Stimulated activated CD4-positive, alpha-beta T cell treated with anti-CD3 and anti-CD28 coated beads, Interleukin-4, amount 100 ng/mL, for 1 hour (primary cell): ENCODE results near the gene ALS2CL.
A peak's percentile ranks its signal among the peaks of the same experiment; 100 is the strongest.
"Not testable (repeated sequence)": the region's sequence is repeated elsewhere in the genome, so short reads cannot be mapped to it uniquely, and the experiment has no call there.

ENCODE experiments used
- DNase-seq: peaks from one replicate; pipeline ENCODE4 v3.0.0-alpha.2; 2020

The ALS2CL gene

DNA sequence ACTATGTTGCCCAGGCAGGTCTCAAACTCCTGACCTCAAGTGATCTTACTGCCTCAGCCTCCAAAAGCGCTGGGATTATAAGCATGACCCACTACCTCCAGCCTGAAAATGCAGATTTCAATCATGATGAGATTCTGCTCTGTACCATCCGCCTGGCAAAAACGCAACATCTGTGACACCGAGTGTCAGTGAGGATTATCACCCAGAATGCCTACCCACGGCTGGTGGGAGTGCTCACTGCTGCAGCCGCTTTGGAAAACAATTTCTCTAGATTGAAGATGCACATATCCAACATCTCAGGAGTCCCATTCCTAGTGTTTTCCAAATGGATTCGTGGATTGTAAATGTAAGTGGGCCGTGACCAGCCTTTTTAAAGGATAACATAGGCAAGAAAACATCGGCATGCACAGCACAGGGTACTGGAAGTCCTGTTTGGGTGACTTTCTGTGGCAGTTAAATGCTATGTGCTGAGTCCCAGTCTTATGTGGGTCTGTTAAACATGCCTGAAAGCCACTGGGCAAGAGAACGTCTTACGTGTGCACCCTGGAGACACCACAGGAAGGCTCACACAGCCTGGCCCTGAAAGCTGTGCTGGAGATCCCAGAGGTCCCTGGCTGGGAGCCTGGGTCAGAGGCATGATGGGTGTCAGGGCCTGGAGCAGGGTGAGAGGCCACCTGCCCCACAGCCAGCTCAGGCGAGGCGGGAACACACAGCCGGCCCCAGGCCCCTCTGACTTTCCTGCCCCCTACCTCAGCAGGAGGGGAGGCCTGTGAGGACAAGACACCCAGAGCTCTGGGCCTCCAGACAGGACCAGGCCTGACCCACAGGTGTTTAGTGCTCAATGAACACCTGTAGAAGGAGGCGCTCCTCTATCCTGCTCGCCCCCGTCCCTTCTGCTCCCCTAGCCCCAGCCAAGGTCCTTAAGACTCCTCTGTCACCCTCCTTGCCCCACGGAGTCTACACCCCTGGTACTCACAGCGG, 23.3 kb upstream of the ALS2CL start:
- DNase-seq: no peak

DNA sequence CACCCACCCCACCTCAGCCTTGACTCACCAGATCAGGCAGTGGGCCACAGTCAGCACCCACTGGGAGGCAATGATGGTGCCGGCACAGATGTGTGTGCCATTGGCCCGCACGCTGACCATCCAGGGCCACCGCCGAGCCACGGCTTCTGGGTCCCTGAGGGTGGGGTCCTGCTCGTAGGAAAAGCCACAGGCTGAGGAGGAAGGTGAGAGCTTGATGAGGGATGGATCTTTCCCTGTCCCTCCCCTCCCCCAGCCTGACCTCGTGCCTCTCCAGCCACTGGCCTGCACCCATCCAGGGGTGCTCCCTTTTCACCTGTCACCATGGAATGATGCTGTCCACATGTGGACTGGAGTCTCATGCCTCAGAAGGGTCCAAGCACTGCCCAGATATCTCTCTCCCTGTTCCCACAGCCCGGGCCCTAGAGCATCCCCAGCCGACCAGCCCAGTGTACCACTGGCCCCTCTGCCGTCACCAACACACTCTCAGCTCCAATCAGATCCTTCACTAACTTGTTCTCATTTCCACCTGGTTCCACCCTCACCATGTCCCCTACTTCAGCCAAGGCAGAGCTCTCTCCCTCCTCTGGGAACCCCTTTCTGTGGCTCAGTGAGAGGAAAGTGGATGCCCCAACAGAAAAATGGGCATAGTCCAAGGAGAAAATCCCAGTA, 22.2 kb upstream of the ALS2CL start:
- no peak for DNase-seq

DNA sequence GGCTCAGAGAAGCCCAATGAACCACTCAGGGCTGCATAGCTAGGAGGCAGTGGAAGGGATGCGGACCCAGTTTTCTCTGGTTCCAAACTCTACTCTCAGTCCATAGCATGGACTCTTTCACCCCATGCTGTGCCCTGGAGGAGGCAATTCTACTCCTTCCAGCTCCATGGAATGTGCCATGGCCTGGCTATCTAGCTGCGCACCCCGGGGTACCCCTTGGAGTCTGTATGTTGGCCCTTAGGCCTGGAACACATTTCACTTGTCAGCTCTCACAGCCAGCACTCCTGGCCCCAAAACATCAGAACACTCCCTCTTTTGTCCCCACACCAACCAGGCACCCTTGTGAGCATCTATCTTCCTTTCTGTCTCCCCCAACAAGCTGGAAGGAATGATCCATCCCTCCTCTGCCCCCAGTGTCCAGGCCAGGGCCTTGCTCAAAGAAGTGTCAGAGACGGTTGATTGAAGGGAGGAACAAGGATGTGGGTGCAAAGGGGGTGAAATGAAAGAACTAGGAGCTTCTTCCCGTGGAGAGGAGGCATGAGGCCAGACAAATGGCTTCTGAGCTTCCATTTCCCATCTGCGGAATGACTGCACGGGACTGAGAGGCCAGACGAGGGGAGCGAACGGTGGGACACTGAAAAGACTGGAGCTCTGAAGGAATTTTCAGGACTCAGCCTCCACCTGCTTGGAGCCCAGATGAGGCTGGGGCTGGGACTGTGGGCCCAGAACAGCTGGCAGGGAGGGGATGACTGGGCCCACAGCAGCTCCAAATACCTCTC, 21.4 kb upstream of the ALS2CL start:
- DNase-seq: no peak

DNA sequence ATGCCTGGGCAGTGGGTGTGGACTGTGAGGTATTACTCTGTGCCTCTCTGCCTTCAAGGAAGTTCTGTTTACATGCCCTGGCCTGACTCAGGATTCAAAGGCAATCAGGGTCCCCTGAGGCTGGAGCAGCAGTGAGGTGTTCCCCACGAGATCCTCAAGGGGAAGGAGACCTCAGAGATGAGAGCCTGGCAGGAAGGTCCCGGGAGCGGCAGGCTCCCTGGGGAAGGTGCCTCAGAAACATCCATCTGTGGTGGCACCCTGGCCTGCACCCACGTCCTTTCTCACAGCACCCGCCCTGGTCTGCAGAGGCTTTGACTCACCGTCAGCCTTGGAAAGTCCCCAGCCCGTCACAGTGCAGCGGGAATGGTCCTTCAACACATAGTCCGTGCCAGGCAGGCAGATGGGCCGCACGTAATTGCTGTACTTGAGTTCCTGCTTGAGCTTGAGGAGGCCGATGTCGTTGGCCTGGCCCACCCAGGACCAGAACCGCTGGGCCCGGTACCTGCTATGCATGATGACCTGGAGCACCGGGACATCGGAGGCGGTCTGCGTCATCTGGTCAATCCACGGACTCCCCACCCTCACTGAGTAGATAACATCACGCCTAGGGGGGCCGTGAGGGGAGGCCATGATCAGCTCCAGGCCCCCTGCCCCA, 20.5 kb upstream of the ALS2CL start:
- DNase-seq: no peak

DNA sequence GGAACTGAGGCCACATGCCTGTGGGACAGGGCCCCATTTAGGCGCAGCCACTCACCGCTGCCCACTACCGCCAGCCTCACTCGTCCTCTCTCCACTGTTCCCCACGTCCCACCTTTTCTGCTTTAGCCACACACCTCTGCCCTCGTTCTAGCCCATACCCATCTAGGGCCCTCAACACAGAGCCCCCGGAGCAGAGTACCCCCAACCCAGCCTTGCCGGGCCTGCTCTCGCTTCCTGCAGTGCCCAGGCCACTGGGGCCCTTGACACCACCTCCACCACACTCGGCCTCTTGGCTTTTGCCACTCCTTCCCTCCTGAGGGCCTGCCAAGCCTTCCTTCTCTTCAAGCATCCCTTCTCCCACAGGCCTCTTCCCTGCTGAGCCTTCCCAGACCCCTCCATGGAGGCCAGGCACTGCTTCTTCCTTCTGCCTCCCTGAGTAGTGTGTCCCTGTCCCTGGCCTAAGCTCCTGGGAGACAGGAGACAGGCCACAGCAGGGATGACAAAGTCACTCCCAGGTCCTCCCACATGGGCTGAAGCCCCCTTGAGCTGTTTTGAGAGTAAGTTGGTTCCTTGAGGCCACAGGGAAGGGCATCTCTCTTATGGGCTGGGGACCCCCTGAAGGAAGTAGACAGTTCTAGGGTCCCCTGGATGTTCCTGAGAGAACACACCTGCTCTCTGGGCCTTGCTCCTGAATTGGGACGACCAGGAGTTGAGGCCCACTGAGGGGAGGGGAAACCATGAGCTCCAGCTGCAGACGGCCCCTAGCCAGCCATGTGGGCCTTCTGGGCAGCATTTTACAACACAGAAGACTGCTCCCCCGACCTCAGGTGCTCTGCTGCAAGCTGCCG, 19.8 kb upstream of the ALS2CL start:
- no peak for DNase-seq

DNA sequence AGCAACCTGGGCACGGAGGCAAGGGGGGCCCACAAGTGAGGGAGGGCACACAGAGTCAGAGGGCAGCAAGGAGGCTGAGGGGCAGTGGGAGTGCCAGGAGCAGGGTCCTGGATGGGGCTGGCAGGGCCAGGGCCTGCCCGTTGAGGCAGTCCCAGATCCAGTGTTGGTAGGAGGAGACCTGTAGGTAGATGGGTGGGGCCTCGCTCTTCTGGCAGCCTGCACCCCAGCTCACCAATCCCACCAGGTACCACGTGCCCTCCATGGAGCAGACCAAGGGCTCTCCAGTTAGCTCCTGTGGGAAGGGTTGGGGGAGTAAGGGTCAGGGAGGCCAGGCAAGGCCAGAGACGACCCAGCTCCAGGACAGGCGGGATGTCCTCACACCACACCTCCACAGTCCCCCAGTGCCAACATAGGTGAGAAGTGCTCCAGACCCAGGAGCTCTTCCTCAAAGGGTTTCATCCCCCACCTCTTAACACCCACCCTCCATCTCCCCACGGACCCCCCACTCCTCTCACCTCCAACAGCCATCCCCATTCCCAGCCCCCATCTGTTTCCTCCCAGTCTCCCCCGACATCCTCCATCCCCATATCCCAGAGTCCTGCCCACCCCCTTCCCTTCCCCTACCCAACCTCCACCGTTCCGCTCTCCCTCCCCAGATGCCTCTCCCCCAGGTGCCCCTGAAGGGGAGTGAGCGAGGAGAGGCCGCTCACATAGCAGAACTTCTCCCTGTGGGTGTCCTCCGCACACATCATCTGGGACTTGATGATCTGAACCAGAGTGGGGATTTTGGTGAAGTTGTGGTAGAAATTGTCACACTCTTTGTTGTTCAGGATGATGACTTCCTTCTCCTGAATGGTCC, 18.9 kb upstream of the ALS2CL start:
- no peak for DNase-seq

DNA sequence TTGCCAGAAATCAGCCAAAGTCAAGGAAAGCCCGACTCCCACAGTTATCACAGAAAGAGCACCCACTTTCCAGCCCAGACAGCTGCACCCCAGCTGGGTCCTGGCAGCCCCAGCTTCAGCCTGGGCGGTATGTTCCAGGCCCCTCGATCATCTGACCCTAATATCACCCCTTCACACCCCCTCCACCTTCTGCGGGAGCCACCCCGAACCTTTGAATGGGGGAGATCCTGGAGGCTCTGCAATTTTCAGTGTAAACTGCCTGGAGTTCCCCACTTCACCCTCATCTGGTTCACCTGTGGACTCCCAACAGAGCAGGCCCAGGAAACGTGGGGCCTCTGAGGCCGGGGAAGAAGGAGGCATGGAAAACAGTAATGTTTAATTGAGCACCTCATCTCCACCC, 18.3 kb upstream of the ALS2CL start:
- DNase-seq: no peak

DNA sequence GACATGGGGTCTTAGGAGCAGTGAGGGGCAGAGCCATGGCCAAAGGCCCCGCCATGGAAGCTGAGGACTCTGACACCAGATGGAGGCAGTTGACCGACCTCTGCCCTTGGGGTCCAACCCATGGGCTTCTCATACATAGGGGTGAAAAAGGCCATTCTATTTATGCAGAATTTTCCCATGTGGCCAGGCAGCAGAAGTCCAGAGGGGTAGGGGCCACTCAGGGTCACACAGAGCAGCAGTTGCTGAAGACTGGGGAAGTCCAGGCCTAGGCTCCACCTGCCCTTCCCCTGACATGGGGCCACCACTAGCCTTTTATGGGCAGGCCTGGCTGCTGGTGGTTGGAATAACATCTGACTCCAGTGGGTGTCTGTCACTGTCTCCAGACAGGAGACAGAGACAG, 17.8 kb upstream of the ALS2CL start:
- no peak for DNase-seq

DNA sequence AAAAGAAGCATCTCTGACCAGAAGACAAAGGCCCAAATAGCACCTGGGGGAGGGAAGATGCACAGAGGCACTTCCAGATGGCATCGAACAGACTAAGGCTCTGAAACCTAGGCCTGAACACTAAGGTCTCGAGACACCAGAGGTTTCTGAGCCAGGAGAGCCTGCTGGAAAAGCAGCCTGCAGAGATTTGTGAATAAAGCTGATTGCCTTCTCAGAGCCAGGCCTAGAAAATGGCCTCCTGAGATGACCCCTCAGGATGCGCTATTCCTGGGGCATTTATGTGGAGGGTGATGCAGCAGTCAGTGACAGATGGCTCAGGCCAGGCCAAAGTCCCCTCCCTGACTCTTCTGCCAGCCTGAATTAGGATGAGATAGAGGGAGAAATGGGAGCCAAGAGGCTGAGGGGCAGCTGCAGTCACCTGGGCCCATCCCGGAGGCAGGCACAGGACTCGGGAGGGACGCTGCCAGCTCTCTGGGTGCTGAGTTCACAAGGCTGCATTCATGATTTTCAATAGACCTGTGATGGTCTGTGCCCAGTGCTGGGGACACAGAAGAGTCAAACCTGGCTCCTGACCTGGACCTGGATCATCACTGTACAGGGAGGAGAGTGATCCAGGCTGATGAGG, 17.3 kb upstream of the ALS2CL start:
- no peak for DNase-seq

DNA sequence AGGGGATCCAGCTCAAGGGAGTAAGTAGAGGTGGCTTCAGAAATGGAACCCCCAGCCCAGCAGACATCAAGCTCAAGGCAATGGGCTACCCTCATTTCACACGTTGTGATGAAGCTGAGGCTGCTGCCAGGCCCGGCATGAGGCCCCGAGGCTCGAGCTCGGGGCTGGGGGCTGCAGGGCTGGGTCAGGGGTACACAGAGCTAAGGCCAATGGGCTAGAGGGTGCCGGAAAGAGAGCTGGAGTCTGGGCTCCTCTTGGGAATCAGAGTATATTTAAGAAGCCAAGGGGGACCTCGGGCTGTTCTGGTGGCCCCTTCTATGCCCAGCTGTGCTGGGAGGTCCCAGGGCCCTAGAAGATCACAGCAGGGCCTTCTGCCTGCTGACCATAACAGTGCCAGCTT, 16.8 kb upstream of the ALS2CL start:
- no peak for DNase-seq

DNA sequence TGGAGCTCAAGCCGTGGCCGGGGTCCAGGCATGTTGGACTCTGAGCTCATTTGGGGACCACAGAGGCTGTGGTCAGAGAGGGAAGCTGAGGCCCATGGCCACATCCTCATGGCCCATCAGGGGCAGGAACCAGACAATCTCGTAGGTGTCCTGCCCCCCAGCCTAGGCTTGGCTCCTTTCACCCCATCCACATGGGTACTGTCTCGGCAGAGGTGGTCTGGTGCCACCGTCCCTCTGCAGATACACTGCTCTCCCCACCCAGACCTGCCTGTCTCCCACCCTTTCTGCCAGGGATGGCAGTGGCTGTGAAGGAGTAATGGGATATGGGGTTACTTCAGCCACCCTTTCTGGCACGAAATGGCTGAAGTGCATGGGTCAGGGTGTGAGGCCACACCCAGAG, 16.2 kb upstream of the ALS2CL start:
- DNase-seq: no peak

DNA sequence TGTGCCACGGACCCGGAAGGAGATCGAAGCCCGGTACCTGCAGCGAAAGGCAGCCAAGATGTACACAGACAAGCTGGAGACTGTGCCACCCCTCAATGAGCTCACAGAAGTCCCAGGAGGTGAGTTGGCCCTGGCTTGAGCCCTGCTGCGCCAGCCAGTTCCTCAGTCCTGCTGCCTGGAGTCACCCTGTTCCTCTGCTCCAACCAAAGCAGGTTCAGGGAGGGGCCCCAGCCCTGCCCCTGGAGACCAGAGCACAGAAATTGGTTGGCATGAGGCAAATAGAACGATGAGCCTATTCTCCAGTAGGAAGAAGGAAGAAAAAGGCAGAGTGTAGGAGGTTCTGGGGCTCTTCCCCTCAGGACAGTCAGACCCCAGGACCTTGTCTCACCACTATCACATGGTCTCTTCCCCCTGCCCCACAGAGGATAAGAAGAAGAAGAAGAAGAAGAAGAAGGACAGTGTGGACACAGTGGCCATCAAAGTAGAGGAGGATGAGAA, 15.7 kb upstream of the ALS2CL start:
- no peak for DNase-seq

DNA sequence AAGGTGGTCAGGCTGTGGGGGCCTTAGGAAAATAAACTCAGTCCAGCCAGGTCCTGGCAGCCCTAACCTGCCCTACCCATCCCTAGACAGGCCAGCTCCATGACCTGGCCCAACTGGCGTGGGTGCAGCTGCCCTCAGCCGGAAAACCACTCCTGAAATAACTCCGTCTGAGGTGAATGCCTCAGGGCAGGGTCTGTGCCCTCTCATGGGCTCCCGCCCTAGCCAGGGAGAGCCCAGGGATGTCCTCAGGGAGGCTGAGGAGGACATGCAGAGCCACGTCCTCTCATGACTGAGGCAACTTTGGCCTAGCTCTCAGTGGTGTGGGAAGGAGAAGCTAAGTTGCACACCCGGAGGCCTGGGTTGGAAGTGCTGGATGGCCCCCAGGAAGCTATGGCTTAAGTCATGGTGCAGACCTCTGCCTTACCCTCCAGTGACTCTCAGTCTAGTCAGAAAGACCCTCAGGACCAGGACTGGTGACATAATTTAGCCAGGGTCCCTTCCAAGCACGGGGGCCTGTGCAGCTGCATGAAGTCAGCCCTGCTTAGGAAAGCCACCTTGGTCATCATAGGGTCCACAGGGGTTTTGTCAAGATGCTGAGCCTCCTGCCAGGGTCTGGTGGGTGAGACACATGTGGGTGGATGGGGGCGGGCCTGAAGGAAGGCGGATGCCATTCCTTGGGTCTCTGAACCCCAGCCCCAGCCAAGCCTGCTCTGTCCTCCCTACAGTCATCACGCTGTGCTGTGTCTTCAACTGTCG, 15.1 kb upstream of the ALS2CL start:
- DNase-seq: no peak

DNA sequence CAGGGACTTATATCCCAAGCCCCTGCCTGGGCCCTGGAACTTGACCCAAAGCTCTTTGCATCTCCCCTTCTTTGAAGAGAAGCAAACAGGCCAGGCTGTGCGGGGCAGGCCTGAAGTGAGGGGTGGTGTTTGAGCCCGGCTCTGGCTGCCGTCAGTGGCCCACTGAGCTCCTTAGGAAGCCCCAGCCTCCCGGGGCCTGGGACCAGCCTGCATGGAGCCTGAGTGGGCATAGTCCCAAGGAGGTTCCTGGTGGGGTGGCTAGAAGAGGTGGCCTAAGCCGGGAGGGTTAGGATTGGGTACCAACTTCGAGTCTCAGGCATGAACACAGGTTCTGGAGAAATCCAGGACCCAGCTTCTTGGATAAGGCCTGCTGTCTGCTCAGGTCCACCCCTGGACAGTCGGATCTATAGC, 14.1 kb upstream of the ALS2CL start:
- no peak for DNase-seq

DNA sequence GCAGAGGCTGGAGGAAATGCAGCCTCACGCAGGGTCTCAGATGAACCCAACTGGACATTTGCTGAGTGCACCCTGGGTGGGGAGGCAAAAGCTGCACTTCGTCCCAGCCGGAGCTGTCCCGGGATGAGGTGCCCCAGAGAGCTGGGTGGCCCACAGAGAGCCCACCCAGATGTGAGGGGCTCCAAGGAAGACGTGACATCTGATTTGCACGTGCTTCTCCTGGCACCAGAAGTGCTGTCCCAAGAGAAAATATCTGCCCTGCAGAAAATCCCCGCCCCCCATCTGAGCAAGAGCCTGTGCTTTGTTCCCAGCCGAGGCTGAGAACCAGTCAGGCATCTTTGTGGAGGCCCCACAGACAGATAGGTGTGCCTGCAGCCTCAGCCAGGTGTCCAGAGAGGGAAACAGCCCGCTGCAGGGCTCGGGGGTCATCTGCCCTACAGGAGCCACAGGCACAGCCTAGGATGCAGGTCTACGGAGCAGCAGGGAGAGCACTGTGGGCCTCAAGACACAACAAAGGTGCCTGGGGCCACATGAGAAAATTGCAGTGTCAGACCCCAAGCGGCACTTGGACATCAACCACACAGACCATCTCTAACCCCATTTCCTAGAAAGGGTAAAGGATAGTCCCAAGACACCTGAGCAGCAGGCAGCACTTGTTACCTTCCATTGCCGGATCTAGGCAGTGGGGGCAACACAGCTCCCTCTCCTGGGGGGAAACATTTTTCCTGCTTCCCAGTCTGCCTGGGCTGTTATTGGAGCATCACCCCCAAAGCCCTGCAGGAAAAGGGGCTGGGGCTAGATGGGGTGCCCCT, 13.5 kb upstream of the ALS2CL start:
- DNase-seq: no peak

DNA sequence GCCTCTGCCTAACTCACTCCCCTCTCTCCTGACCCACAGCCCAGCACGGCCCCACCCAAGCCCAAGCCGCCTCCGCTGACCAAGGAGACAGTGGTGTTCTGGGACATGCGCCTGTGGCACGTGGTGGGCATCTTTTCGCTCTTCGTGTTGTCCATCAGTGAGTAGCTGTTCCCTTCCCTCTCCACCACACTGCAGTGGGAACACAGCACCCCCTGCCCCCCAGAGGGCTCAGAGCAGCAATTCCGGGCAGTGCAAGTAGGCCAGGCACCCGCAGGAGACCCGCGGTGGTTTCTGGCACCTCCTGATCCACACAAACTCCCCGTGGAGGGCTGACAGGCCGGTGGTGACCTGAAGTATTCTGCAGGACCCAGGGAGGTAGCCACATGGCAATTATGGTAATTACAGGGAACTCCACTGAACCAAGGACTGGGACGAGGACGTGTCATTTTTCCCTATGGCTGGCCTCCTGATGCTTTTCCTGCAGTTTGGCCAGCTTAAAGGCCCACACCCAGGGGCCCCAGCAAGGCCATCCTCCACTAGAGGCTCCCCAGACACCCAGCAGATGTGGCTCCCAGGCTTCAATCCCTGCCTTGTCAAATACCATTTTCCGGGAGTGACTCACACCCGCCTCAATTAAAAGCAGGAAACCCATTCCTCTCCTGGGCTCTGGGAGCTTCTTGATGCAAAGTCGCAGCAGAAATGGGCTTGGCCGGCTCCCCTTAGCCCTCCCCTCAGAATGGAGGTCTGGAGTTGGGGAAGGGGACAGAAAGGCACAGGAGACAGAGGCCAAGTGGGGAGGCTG, 12.5 kb upstream of the ALS2CL start:
- no peak for DNase-seq

DNA sequence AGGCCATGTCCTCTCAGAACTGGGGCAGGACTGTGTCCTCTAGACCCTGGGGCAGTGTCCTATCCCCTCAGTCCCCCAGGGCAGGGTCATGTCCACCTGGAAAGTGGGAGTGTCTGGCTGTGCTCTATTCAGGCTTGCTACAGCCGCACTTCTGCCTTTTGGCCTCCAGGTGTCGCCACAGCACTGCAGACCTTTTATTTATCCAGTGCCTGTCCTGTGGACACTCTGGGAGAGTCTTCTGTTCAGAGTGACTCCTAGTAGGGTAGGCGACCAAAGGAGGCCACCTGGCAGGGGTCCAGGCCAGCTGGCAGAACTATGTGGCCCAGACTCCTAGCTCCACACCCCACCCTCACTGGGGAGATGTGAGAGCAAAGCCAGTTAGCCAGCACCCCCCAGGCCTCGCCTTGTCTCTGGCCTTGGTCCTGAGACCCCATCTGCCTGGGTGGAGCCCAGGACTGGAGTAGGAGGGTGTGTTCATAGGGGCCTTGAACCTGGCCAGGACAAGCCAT, 11.6 kb upstream of the ALS2CL start:
- DNase-seq: peak; percentile 65

DNA sequence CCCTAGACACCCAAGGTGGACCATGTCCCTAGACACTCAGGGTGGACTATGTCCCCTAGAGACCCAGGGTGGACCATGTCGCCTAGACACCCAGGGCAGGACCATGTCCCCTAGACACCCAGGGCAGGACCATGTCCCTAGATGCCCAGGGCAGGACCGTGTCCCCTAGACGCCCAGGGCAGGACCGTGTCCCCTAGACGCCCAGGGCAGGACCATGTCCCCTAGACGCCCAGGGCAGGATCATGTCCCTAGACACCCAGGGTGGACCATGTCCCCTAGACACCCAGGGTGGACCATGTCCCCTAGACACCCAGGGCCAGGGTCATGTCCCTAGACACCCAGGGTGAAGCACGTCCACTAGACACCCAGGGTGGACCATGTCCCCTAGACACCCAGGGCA, 10.9 kb upstream of the ALS2CL start:
- DNase-seq: not testable (repeated sequence)
